Mesangial cell (primary cell): Measurements from ENCODE around the gene FAM110D. TPM values are rescaled to one million over a fixed set of nuclear protein-coding genes. Genes with fewer than 3 reads are reported as not detected.

Experiments used
- total RNA-seq: library from RNA; depleted of rRNA; stranded (reverse); fragments of >200 nt; gene quantifications from 2 replicates; pipeline ENCODE4 v1.2.3, GENCODE V29; 2015

Gene FAM110D
- 0.25 TPM in 1 of 2 replicates, not detected in the other for total RNA-seq

GRCh38 chr1:26158908-26159742, at the start of gene FAM110D:
Gene FAM110D, plus strand, starts transcription at chr1:26159079. Its CDS starts 2,213 bp downstream, at chr1:26161292.

GRCh38 chr1:26111530-26112406, 47.1 kb upstream of the FAM110D start, which contains the start of gene PDIK1L:
Gene PDIK1L, plus strand, starts transcription at chr1:26111824. Its CDS starts 2,485 bp downstream, at chr1:26114309.

GRCh38 chr1:26168410-26169197, 9.7 kb downstream of the FAM110D start, which contains the start of gene C1orf232:
Gene C1orf232, minus strand, starts transcription at chr1:26168963. Its CDS starts 464 bp downstream, at chr1:26168499.

GRCh38 chr1:26169669-26170471, 11.0 kb downstream of the FAM110D start, which contains the start of gene ZNF593:
Gene ZNF593, plus strand, starts transcription at chr1:26169908. Its CDS starts 76 bp downstream, at chr1:26169984.

GRCh38 chr1:26171084-26172072, 12.5 kb downstream of the FAM110D start, which contains the start of gene ZNF593OS:
Gene ZNF593OS, minus strand, starts transcription at chr1:26171832. Its CDS starts 171 bp downstream, at chr1:26171661.

GRCh38 chr1:26177182-26177684, 18.4 kb downstream of the FAM110D start, which contains the start of gene CNKSR1:
Gene CNKSR1, plus strand, starts transcription at chr1:26177491. Its CDS starts 57 bp downstream, at chr1:26177548.

GRCh38 chr1:26190373-26190987, 31.6 kb downstream of the FAM110D start, which contains the start of gene CATSPER4:
Gene CATSPER4, plus strand, starts transcription at chr1:26190602. Its CDS starts 26 bp downstream, at chr1:26190628.

Other genes with a start within 250 kb of the FAM110D start
- gene PAFAH2, start 161.0 kb upstream of the FAM110D start, total RNA-seq, result 9.4 and 9.6 TPM in 2 replicates
- 0.65 and 2.3 TPM in 2 replicates for gene EXTL1, start 137.3 kb upstream of the FAM110D start, total RNA-seq
- 0.38 TPM in 1 of 2 replicates, not detected in the other for gene SLC30A2, start 113.0 kb upstream of the FAM110D start, total RNA-seq
- gene TRIM63, start 91.4 kb upstream of the FAM110D start, total RNA-seq, result 0.38 TPM in 1 of 2 replicates, not detected in the other
- 2.0 and 2.9 TPM in 2 replicates for gene PDIK1L, start 47.3 kb upstream of the FAM110D start, total RNA-seq
- gene C1orf232, start 9.9 kb downstream of the FAM110D start, total RNA-seq, result not detected in 2 replicates
- 103 and 117 TPM in 2 replicates for gene ZNF593, start 10.8 kb downstream of the FAM110D start, total RNA-seq
- gene ZNF593OS, start 12.8 kb downstream of the FAM110D start, total RNA-seq, result 0.13 TPM in 1 of 2 replicates, not detected in the other
- 1.5 and 3.4 TPM in 2 replicates for gene CNKSR1, start 18.4 kb downstream of the FAM110D start, total RNA-seq
- gene CATSPER4, start 31.5 kb downstream of the FAM110D start, total RNA-seq, result not detected in 2 replicates
- gene CEP85, start 75.1 kb downstream of the FAM110D start, total RNA-seq, result 4.9 and 17.8 TPM in 2 replicates
- gene SH3BGRL3, start 121.0 kb downstream of the FAM110D start, total RNA-seq, result 121 and 161 TPM in 2 replicates
- 3.6 and 8.7 TPM in 2 replicates for gene UBXN11, start 147.6 kb downstream of the FAM110D start, total RNA-seq
- not detected in 2 replicates for gene CD52, start 158.9 kb downstream of the FAM110D start, total RNA-seq
- 0.16 and 0.25 TPM in 2 replicates for gene CRYBG2, start 195.1 kb downstream of the FAM110D start, total RNA-seq
- gene ZNF683, start 213.7 kb downstream of the FAM110D start, total RNA-seq, result not detected in 2 replicates